ENCODE data around the gene TBX2. TPM values are rescaled to one million over a fixed set of nuclear protein-coding genes. Genes with fewer than 3 reads are reported as not detected.

Gene TBX2
- polyA plus RNA-seq, 1 donor (not counting 4 experiments of a cell fraction or from before 2014, with no cell fraction given): not detected

GRCh38 chr17:61366076-61366714, 33.4 kb upstream of the TBX2 start:
- Histone ChIP-seq H3K27ac (ENCODE audit: control insufficient read depth, insufficient read depth, low read length) (no peak overlapping the region), H2AFZ (ENCODE audit: control insufficient read depth, low read length) (no peak overlapping the region), H3K4me1 (ENCODE audit: control insufficient read depth, extremely low read depth, insufficient read depth, low read length) (peaks cover 6% of the 10 kb centered on the region), H3K4me2 (ENCODE audit: control insufficient read depth, extremely low read depth, insufficient read depth, low read depth, low read length) (no peak overlapping the region), H3K9me3 (ENCODE audit: control insufficient read depth, low read depth, low read length) (no peaks in the 10 kb centered on the region), H3K27me3 (ENCODE audit: control insufficient read depth, extremely low read depth, insufficient read depth, low read length) (no peaks in the 10 kb centered on the region), H3K9ac (ENCODE audit: control insufficient read depth, extremely low read depth, insufficient read depth, low read length) (no peak overlapping the region), H3K9me1 (ENCODE audit: control insufficient read depth, extremely low read depth, insufficient read depth, low read length) (no peaks in the 10 kb centered on the region), H3K4me3 (ENCODE audit: control insufficient read depth in 2 of 3, extremely low read depth in 1 of 3, insufficient read depth in 2 of 3, low read depth in 1 of 3, low read length in 3 of 3) (no peak overlapping the region), H4K20me1 (ENCODE audit: control insufficient read depth, extremely low read depth, insufficient read depth, low read length) (no peaks in the 10 kb centered on the region), H3K79me2 (ENCODE audit: control insufficient read depth, insufficient read depth, low read length) (no peaks in the 10 kb centered on the region), H3K36me3 (ENCODE audit: control insufficient read depth in 2 of 2, extremely low read depth in 1 of 2, insufficient read depth in 2 of 2, low read length in 2 of 2) (no peaks in the 10 kb centered on the region)
- dilution Hi-C loops (cut with MboI; ENCODE audit: extremely low pct_ligation_motif_present, low sequenced_read_pairs): no loop called here
- no peak for FAIRE-seq
- no peak for DNase-seq (ENCODE audit: low read depth, low spot score)
- TF ChIP-seq, protein P1, sequence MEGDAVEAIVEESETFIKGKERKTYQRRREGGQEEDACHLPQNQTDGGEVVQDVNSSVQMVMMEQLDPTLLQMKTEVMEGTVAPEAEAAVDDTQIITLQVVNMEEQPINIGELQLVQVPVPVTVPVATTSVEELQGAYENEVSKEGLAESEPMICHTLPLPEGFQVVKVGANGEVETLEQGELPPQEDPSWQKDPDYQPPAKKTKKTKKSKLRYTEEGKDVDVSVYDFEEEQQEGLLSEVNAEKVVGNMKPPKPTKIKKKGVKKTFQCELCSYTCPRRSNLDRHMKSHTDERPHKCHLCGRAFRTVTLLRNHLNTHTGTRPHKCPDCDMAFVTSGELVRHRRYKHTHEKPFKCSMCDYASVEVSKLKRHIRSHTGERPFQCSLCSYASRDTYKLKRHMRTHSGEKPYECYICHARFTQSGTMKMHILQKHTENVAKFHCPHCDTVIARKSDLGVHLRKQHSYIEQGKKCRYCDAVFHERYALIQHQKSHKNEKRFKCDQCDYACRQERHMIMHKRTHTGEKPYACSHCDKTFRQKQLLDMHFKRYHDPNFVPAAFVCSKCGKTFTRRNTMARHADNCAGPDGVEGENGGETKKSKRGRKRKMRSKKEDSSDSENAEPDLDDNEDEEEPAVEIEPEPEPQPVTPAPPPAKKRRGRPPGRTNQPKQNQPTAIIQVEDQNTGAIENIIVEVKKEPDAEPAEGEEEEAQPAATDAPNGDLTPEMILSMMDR (optimal IDR thresholded peaks at IDR 0.05 in 1 of 3, IDR thresholded peaks at IDR 0.05 in 1 of 3, conservative IDR thresholded peaks at IDR 0.05 in 1 of 3; ENCODE audit: extremely low read depth in 1 of 3, insufficient read depth in 2 of 3, low read length in 3 of 3): no peak
- no peak for TF ChIP-seq EZH2 (IDR thresholded peaks at IDR 0.05; ENCODE audit: low read length)

DNA sequence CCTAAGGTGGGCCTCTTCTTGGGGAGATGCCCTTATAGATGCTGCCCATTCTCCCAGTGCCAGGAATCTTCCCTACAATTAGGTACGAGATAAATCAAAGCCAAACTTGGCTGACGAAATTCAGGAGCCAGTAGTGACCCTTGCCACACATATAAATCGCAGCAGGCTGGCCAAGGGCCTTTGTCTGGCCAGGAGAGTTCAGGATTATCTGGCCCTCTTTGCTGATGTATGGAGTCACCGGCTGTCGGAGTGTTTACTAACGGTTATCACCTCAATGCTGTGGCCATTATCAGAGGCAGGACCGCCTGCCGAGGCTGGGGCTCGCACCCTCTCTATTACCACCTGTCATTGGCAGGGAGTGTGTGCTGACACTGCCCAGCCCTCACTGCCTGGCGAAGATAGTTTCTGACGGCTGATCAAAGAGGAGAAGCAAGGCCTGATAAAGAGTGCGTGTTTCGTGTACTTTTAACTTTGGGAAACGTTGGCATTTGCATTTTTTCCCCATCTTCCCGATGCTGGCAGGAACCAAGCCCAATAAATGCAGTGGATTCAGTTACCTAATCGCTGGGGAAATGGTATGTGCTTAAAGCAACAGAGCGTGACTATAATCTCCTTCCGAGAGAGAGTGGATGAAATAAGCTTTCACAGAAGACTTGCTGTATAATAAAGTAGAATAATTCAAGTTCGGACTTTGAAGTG, 32.8 kb upstream of the TBX2 start:
- Histone ChIP-seq H3K9me3 (ENCODE audit: control insufficient read depth, low read depth, low read length) (no peaks in the 10 kb centered on the region), H3K36me3 (ENCODE audit: control insufficient read depth in 2 of 2, extremely low read depth in 1 of 2, insufficient read depth in 2 of 2, low read length in 2 of 2) (no peaks in the 10 kb centered on the region), H3K4me2 (ENCODE audit: control insufficient read depth, extremely low read depth, insufficient read depth, low read depth, low read length) (no peak overlapping the region), H3K9ac (ENCODE audit: control insufficient read depth, extremely low read depth, insufficient read depth, low read length) (no peak overlapping the region), H3K9me1 (ENCODE audit: control insufficient read depth, extremely low read depth, insufficient read depth, low read length) (no peaks in the 10 kb centered on the region), H3K79me2 (ENCODE audit: control insufficient read depth, insufficient read depth, low read length) (no peaks in the 10 kb centered on the region), H2AFZ (ENCODE audit: control insufficient read depth, low read length) (no peak overlapping the region), H3K27ac (ENCODE audit: control insufficient read depth, insufficient read depth, low read length) (no peak overlapping the region), H3K4me3 (ENCODE audit: control insufficient read depth in 2 of 3, extremely low read depth in 1 of 3, insufficient read depth in 2 of 3, low read depth in 1 of 3, low read length in 3 of 3) (no peak overlapping the region), H3K4me1 (ENCODE audit: control insufficient read depth, extremely low read depth, insufficient read depth, low read length) (no peaks in the 10 kb centered on the region), H3K27me3 (ENCODE audit: control insufficient read depth, extremely low read depth, insufficient read depth, low read length) (no peaks in the 10 kb centered on the region), H4K20me1 (ENCODE audit: control insufficient read depth, extremely low read depth, insufficient read depth, low read length) (no peaks in the 10 kb centered on the region)
- TF ChIP-seq, protein P1 (optimal IDR thresholded peaks at IDR 0.05 in 1 of 3, IDR thresholded peaks at IDR 0.05 in 1 of 3, conservative IDR thresholded peaks at IDR 0.05 in 1 of 3; ENCODE audit: extremely low read depth in 1 of 3, insufficient read depth in 2 of 3, low read length in 3 of 3): no peak
- DNase-seq (ENCODE audit: low read depth, low spot score) (no peak), FAIRE-seq (no peak)
- dilution Hi-C loops (cut with MboI; ENCODE audit: extremely low pct_ligation_motif_present, low sequenced_read_pairs): no loop called here

All from keratinocyte (primary cell).